NCI-H345 (cell line): ENCODE results near the gene OLFML3.

Experiments used
- DNase-seq: peaks from one replicate; lab custom pipeline; 2025; lab: John Stamatoyannopoulos, UW

OLFML3 gene

DNA sequence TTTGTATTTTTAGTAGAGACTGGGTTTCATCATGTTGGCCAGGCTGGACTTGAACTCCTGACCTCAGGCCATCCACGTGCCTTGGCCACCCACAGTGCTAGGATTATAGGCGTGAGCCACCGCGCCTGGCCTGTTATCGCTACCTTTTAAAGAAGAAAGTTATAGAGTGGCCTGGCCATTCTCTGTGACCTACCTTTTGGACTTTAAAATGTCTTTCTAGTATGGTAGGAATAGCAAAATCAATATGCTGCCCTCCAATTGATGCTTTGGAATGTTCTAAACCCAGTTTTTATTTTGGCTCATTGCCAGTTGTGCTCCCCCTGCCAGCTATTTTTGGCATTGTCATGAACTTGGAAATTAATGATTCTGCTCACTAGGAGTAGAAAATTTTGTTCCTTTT, 30.3 kb upstream of the OLFML3 start:
- no peak for DNase-seq

DNA sequence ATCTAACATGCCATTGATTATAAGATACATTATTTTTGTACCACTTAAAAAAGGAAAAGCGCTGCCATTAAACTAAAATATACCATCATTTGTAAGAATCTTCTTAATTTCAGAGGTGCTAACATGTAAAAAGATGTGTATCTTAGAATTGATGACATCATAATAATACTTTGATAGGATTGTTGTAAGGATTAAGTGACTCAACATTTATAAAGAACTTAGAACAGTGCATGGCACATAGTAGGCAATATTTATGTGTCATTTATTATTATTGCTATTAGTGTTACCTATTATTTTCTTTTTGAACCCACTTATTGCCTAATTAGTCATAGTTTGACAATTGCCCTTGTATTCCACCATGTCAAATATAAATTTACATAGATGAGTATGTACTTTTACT, 28.4 kb upstream of the OLFML3 start:
- no peak for DNase-seq

DNA sequence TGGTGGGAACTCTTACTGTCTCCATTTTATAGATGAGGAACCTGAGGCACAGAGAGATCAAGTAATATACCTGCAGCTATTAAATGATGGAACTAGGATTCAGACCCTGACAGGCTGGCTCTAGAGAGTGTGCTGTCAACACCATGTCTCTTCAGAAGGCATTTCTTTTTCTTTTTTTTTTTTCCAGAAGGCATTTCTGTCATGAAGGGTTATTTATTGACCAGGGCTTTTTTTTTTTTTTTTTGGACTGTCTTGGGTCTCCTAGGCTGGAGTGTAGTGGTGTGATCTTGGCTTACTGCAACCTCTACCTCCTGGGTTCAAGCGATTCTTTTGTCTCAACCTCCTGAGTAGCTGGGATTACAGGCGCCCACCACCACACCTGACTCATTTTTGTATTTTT, 27.6 kb upstream of the OLFML3 start:
- no peak for DNase-seq

DNA sequence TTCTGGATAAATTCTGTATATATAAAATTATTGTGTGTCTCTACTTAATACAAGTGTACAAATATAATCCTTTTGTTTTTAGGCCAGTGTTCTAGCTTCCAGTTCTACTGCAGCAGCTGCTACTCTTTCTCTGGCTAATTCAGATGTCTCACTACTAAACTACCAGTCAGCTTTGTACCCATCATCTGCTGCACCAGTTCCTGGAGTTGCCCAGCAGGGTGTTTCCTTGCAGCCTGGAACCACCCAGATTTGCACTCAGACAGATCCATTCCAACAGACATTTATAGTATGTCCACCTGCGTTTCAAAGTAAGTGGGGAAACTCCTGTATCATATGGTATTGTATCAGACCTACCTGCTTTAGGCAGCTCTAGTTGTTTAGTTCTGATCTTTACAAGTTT, 21.3 kb upstream of the OLFML3 start:
- DNase-seq, result no peak

DNA sequence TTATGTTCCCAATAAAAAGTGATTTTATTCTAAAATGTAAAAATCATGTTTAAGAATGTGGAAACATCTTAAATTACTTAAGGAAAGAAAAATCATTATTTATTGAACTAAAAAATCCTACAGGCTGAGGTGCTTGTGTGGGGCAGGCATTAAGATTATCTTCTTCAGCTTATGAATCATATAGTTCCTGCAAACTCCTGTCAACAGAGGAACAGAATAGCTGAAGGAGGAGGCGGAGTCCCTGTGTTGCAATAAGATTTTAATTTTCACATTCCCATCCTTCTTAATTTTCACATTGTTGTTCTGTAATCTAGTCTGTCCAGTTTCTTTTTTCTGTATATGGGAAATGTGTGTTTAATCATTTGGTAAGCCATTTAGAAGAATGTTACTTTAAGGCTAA, 20.6 kb upstream of the OLFML3 start:
- DNase-seq, result no peak

DNA sequence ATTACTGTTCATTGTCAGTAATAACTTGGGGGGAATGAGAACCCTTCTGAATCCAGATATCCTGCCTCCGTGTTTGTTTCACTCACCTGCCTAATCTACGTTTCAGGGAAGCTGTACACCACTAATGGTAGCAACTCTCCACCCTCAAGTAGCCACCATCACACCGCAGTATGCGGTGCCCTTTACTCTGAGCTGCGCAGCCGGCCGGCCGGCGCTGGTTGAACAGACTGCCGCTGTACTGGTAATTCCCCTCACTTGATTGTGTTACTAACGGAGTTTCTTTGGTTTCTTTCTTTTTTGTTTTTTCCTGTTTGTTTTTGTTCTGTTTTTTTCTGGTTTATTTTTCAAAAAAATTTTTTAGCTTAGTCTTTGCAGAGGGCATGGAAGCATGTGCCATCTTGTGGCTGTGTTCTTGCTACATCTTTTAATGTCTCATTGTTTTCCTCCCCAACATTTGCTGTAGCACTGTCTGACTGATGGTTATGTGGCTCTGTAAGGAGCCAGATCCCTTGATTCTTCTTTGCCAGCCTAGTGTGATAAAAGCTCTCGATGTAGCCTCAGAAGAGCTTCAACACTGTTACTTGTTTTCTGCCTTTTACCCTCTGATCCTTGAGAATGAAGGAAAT, 15.9 kb upstream of the OLFML3 start:
- no peak for DNase-seq

DNA sequence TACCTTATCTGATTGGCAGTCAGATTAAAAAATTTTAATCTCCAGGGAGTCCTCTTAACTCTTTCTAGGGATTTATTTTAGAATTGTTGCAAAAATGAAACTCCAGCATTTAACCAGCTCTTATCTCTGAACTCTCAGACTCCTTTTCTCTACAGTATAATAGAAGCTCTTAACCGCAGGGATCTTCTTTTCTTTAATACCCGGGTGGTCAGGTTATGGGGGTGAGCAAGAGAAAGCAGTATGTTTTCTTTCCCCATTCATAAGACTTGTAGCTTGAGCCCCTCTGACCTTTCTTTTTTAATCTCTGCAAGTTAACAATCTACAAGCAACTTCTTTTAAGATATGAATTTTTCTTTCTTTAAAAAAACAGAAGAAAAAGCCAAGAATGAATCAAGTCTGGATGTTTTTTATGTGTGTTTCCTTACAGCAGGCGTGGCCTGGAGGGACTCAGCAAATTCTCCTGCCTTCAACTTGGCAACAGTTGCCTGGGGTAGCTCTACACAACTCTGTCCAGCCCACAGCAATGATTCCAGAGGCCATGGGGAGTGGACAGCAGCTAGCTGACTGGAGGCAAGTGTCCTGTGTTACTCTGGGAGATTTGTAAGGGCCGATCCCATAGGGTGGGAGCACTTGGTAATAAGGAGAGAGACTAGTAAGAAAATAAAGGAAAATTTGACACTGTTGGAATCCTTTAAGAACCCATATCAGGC, 13.4 kb upstream of the OLFML3 start:
- no peak for DNase-seq

DNA sequence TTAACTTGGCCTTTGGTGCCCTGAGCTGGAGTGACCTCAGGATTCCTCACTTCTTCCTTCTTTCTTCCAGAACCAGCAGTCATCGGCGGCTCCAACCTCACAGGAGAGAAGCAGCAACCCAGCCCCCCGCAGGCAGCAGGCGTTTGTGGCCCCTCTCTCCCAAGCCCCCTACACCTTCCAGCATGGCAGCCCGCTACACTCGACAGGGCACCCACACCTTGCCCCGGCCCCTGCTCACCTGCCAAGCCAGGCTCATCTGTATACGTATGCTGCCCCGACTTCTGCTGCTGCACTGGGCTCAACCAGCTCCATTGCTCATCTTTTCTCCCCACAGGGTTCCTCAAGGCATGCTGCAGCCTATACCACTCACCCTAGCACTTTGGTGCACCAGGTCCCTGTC, 6.3 kb upstream of the OLFML3 start:
- no peak for DNase-seq

DNA sequence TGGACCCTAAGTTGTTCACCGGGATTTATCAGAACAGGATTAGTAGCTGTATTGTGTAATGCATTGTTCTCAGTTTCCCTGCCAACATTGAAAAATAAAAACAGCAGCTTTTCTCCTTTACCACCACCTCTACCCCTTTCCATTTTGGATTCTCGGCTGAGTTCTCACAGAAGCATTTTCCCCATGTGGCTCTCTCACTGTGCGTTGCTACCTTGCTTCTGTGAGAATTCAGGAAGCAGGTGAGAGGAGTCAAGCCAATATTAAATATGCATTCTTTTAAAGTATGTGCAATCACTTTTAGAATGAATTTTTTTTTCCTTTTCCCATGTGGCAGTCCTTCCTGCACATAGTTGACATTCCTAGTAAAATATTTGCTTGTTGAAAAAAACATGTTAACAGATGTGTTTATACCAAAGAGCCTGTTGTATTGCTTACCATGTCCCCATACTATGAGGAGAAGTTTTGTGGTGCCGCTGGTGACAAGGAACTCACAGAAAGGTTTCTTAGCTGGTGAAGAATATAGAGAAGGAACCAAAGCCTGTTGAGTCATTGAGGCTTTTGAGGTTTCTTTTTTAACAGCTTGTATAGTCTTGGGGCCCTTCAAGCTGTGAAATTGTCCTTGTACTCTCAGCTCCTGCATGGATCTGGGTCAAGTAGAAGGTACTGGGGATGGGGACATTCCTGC, 3.9 kb upstream of the OLFML3 start:
- no peak for DNase-seq

DNA sequence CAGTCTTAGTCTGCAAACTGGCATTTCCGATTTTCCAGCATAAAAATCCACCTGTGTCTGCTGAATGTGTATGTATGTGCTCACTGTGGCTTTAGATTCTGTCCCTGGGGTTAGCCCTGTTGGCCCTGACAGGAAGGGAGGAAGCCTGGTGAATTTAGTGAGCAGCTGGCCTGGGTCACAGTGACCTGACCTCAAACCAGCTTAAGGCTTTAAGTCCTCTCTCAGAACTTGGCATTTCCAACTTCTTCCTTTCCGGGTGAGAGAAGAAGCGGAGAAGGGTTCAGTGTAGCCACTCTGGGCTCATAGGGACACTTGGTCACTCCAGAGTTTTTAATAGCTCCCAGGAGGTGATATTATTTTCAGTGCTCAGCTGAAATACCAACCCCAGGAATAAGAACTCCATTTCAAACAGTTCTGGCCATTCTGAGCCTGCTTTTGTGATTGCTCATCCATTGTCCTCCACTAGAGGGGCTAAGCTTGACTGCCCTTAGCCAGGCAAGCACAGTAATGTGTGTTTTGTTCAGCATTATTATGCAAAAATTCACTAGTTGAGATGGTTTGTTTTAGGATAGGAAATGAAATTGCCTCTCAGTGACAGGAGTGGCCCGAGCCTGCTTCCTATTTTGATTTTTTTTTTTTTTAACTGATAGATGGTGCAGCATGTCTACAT, 2.5 kb upstream of the OLFML3 start:
- DNase-seq, result no peak

DNA sequence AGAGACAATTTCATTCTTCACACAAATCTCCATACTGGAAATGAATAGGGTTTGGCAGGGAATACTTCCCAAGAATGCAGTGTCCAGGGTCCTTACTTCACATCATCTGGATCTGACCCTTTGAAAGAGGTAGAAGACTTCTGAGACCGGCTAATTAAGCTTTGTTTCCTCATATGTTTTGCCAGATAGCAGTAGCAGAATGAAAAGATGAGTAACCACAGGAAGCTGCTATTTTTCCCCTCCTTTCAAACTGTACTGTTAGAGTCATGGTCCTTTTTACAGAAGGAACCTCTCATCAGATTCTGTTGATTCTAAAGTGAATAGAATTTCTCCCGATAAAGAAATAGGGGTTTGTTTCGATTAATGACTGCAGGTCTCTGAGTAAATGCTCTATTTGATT, 1.4 kb upstream of the OLFML3 start:
- DNase-seq, result no peak

DNA sequence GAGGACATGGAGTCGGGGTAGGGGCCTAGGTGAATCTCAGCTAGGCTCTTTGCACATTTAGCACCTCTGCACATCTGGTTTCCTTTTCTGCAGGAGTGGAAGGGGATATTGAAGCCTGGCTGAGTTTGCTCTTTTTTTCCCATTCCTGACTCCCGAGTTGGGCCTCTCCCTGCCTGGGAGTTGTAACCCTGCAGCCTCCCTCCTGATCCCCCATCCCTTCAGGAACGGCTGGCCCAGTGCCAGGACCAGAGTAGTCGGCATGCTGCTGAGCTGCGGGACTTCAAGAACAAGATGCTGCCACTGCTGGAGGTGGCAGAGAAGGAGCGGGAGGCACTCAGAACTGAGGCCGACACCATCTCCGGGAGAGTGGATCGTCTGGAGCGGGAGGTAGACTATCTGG, 836 bp downstream of the OLFML3 start:
- DNase-seq, result peak; percentile 26

DNA sequence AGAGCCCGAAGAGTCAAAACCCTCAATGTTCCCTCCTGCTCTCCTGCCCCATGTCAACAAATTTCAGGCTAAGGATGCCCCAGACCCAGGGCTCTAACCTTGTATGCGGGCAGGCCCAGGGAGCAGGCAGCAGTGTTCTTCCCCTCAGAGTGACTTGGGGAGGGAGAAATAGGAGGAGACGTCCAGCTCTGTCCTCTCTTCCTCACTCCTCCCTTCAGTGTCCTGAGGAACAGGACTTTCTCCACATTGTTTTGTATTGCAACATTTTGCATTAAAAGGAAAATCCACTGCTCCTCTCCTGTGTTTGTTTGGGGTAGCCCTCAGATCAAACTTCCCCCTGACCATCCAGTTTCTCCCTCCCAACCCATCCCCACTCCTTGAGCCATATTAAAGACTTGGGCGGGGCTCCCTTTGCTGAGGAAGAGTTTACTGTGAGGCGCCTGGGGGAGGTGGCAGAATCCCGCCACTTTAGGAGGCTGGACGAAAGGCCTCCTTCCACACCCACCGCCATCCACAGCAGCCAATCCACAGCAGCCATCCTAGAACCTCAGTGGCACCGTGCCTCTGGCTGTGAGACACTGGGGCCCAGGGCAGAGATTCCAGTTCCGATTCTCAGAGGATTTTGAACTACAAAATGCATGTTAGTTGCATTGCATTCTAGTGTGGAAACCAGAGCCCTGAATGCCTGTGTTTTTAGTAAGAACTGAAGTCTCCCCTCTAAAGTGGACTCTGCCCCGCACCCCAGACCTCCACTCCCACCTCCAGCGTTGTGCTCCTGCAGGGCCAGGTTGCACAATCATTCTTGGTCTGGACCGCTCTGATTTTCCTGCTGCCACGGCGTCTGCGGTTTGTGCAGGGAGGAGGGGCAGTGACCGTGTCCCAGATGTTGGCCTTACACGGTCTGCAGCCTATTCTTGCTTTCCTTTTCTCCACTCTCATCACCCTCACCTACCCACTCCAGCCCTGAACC, 3.0 kb downstream of the OLFML3 start:
- no peak for DNase-seq

DNA sequence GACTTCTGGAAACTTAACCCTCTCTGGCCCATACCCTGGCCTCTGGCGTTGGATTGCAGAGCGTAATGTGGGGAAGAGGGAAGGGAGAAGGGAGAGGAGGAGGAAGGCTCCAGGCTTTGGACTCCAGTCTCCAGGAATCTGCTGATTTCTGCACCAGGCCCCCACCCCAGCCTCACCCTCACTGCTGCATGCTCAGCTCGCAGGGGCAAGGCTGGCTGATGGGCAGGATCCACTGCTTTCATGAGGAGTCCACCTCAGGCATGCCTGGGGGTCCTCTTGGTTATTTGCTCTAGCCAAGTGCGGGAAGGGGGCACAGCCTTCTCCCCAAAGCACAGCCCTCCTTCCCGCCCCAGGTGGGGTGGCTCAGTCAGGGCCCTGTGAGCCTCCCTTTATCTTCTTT, 3.7 kb downstream of the OLFML3 start:
- DNase-seq, result no peak

DNA sequence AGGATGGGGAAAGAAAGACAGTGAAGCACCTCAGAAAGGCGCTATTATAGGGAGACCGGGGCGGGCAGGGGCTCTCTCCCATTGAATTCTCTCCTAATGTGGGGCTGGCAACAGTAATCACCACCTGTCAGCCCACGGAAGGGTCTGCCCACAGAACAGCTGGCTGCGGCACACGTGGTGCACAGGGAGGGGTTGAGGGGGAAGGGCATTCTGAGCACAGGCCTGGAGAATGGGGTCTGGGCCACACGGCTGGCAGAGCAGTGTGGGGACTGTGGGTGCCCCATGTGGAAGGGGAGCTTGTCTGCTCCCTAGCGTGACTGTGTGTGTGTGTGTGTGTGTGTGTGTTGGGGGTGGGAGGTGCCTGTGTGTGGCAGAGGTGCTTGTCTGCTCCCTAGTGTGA, 4.1 kb downstream of the OLFML3 start:
- no peak for DNase-seq

DNA sequence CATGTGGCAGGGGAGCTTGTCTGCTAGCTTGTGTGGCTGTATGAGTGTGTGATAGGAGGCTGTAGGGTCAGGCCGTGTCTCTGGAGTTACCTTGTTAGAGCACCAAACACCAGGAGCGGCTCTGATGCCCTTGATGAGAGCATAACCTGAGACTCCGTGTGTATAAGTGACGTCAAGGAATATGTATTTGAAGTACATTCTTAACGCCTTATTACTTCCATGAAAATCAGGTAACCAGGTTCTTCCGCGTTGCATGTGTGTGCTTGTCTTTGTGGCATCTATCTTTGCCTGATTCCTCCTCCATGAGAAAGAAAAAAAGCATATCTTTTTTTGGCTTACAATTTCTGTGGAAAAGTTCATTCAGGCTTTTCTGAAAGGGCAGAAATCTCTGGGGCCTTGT, 4.6 kb downstream of the OLFML3 start:
- DNase-seq, result no peak

DNA sequence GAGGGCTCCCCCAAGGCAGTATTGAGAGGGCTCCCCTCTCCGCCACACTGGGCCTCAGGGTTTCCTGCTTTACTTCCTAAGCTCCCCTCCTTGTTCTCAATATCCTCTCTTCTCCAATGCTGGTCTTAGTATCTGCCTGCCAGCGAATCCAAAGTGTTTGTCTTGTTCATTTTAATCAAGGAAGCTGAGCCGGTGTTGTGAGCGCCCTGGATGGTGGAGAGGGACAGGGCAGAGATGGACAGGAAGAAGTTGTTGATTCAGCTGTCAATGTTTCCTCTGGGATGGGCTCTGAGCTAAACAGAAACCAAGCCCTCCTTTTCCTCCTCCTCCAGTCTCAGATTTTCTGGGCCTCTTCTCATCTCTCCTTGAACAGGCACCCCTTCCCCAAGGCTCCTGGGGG, 5.4 kb downstream of the OLFML3 start:
- DNase-seq, result no peak

DNA sequence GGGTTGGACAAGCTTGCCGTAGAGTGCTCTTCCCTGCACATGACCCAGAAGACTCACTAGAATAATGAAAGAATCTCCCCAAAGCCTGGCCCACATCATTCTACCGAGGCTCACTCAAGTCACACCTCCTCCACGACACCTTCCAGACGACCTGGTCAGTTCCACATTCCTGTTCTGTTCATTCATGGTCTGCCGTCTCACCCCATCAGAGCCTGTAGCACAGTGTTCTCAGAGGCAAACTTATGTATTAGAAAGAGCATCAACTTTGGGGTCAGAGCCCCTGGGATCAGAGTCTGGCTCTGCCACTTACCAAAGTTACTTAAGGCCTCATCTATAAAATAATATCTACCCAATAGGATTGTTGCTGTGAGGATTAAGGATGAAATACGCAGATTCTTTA, 7.5 kb downstream of the OLFML3 start:
- no peak for DNase-seq

DNA sequence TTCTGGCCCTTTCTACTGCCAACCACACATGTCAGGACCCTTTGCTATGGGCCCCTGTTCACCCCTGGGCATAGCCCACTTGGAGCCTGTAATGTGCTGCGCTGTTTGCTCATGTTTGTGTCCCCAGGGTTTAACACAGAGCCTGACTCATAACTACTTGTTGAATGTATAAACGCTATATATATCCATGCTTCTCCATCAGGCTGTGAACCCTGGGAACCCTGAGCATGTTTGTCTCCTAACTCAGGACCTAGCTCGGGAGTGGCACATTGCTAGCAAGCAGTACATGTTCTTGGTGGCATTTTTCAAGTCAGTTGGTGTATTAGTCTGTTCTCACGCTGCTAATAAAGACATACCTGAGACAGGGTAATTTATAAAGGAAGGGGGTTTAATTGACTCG, 8.0 kb downstream of the OLFML3 start:
- DNase-seq, result no peak

DNA sequence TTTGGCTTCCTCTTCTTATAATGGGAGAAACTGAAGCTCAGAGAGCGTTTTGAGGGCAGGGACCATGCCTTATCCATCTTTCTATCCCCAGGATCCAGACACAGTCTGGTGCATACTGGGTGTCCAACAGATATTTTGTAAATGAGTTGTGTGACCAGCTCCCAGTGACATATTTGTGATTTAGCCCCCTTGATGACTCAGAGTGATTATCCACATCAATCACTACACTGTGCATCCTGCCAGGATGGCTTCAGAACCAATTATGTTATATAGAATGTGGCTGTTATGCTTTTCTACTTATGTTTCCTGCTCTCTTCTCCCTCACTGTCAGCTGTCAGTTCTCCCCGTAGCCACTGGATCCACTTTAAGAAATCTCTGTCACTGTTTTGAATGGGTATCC, 11.3 kb downstream of the OLFML3 start:
- no peak for DNase-seq

DNA sequence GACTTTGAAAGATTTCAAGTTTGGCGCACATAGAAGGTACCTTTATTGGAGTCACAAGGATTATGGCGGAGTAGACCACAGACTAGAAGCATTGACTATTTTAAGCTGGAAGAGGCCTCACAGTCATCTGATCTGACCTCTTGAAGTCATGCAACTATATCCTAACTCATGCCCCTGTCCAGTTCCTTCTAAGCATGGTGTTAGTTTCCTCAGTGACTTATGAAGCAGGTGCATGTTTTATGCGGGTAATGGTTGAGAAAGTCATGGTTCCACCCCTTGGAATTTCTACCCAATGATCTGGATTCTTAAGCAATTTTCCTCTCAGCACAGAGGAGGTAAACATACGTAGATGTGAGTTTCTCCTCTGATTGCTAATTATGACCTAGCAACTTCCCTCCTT, 11.7 kb downstream of the OLFML3 start:
- DNase-seq, result no peak

DNA sequence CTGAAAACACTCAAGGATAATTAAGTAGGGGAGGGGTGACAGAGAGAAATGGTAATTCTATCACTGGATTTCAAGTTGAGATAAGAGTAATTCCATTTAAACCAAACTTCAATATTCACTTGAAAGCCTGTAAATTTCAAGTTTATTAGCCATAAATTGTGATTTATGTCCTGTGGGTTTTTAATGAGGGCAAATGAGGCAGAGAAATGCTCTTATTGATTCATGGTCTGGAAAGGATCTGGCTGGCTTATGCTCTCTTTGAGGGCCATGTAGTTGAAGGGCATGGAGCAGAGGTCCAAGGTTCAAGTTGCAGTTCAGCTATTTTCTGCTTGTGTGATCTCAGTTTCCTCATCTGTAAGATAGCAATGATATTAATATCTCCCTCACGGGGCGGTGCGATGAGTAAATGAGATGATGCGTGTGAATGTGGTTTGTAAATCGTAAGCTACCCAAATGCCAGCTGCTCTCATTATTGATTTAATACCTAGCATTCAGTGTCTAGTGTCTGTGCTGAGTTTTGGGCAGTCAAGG, 12.3 kb downstream of the OLFML3 start:
- DNase-seq, result no peak
